Fibroblast of villous mesenchyme (primary cell): ENCODE measurements around the gene CPN1. TPM values are rescaled to one million over a fixed set of nuclear protein-coding genes. Genes with fewer than 3 reads are reported as not detected.
"Not testable (repeated sequence)": the region's sequence is repeated elsewhere in the genome, so short reads cannot be mapped to it uniquely, and the experiment has no call there.

Source experiments
- DNase-seq: peaks from one replicate; pipeline ENCODE4 v3.0.0-alpha.2; 2010; ENCODE audit warnings: low read depth
- H3K4me3 ChIP-seq: 2 replicates; pipeline ENCODE4 v1.5.1; 2011; ENCODE audit warnings: low read depth, mild to moderate bottlenecking, low read length
- total RNA-seq: library from RNA; depleted of rRNA; stranded (reverse); fragments of >200 nt; gene quantifications from 2 replicates; pipeline ENCODE4 v1.2.3, GENCODE V29; 2012
- TF ChIP-seq, protein P1 (sequence below): IDR thresholded peaks from 2 replicates; pipeline ENCODE4 v1.5.1; 2012; ENCODE audit warnings: low read depth, mild to moderate bottlenecking, low read length; ENCODE audit not compliant: insufficient read depth

CPN1 gene
- not detected in 2 replicates for total RNA-seq

GRCh38 chr10:100081075-100082001, at the start of gene CPN1:
CPN1 (minus strand) TSS chr10:100081869; CDS start chr10:100081625, 244 bp downstream.
- TF ChIP-seq, protein P1, sequence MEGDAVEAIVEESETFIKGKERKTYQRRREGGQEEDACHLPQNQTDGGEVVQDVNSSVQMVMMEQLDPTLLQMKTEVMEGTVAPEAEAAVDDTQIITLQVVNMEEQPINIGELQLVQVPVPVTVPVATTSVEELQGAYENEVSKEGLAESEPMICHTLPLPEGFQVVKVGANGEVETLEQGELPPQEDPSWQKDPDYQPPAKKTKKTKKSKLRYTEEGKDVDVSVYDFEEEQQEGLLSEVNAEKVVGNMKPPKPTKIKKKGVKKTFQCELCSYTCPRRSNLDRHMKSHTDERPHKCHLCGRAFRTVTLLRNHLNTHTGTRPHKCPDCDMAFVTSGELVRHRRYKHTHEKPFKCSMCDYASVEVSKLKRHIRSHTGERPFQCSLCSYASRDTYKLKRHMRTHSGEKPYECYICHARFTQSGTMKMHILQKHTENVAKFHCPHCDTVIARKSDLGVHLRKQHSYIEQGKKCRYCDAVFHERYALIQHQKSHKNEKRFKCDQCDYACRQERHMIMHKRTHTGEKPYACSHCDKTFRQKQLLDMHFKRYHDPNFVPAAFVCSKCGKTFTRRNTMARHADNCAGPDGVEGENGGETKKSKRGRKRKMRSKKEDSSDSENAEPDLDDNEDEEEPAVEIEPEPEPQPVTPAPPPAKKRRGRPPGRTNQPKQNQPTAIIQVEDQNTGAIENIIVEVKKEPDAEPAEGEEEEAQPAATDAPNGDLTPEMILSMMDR: no peak
- H3K4me3 ChIP-seq: no peak within 1 kb of the TSS
- no peak for DNase-seq

- no peak overlapping the region for H3K4me3 ChIP-seq
- peak; percentile 4 for DNase-seq
- TF ChIP-seq, protein P1: no peak
These were observed 49.2 kb upstream of the CPN1 start for GRCh38 chr10:100130831-100131230.

GRCh38 chr10:100129424-100129823, 47.8 kb upstream of the CPN1 start:
- TF ChIP-seq, protein P1: no peak
- no peak for DNase-seq
- no peak overlapping the region for H3K4me3 ChIP-seq

GRCh38 chr10:100128951-100129350, 47.3 kb upstream of the CPN1 start:
- DNase-seq: no peak
- TF ChIP-seq, protein P1: no peak
- no peak overlapping the region for H3K4me3 ChIP-seq

DNA sequence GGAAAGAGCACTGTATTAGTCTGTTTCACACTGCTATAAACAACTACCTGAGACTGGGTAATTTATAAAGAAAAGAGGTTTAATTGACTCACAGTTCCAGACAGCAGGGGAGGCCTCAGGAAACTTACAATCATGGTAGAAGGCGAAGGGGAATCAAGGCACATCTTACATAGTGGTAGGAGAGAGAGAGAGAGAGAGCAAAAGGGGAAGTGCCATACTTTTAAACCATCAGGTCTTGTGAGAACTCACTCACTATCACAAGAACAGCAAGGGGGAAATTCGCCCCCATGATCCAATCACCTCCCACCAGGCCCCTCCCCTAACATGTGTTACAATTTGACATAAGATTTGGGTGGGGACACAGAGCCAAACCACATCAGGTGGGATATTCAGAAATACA, 43.7 kb upstream of the CPN1 start:
- H3K4me3 ChIP-seq, DNase-seq: not testable (repeated sequence)

- no peak overlapping the region for H3K4me3 ChIP-seq
- no peak for DNase-seq
- TF ChIP-seq, protein P1: no peak
These were observed 42.4 kb upstream of the CPN1 start for GRCh38 chr10:100124097-100124496.

DNA sequence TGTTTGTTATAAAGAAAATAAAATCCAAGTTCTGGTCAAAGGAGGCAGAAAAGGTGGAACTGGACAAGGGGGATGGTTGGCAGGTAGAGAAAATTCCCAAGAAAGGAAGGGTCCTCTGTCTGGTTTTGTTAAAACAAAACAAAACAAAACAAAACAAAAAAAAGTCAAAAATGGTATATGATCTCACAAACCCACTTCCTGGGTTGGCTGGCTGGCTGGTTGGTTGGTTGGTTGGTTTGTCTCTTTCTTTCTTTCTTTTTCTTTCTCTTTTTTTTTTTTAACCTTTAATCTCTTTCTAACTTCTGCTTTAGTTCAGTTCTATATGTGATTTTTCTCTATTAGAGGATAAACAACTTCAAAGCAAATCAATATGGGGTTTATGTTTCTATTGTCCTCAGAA, 41.1 kb upstream of the CPN1 start:
- DNase-seq: no peak
- TF ChIP-seq, protein P1: no peak

More for the DNA sequence above, 41.1 kb upstream of the CPN1 start:
- no peak overlapping the region for H3K4me3 ChIP-seq
